Fibroblast of skin of left quadriceps (primary cell): Measurements from ENCODE around the gene GREB1L.
A peak's percentile ranks its signal among the peaks of the same experiment; 100 is the strongest.

Source experiments
- DNase-seq, 2 experiments: peaks; one replicate each; pipeline ENCODE4 v3.0.0-alpha.2; 2013; ENCODE audit warnings: low read depth in 2 of 2

GREB1L gene

GRCh38 chr18:21484851-21485636, 243.0 kb downstream of the GREB1L start:
- peak in 1 of 2 experiments; percentile 4 for DNase-seq

DNA sequence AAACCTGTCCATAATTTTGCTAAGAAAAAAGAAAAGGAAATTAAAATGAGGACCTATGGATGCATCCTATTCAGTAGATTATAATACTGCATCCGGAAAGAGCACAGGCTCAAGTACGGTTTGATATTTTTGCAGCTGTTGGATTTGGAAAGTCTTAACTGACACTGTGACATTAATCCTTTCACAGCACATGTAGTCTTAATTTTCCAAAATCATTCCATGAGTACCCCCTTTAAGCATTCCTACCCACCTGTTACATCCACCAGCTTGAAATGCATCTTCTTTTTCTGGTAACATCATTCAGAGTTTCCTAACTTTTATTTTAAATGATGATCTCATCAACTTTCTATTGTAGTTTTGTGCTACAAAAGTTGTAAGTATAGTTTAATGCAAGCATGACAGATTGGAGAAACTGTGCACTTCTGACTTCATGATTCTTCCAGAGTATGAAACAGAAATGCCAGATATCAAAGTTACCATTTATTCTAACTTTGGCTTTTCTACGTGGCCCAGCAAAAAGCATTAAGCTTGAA, 244.9 kb downstream of the GREB1L start:
- DNase-seq: no peak

GRCh38 chr18:21489119-21489750, 247.2 kb downstream of the GREB1L start:
- DNase-seq: peak; percentile 10 to 14

GRCh38 chr18:21489919-21490495, 248.0 kb downstream of the GREB1L start:
- DNase-seq: no peak

GRCh38 chr18:21490748-21491147, 248.7 kb downstream of the GREB1L start:
- no peak for DNase-seq

DNA sequence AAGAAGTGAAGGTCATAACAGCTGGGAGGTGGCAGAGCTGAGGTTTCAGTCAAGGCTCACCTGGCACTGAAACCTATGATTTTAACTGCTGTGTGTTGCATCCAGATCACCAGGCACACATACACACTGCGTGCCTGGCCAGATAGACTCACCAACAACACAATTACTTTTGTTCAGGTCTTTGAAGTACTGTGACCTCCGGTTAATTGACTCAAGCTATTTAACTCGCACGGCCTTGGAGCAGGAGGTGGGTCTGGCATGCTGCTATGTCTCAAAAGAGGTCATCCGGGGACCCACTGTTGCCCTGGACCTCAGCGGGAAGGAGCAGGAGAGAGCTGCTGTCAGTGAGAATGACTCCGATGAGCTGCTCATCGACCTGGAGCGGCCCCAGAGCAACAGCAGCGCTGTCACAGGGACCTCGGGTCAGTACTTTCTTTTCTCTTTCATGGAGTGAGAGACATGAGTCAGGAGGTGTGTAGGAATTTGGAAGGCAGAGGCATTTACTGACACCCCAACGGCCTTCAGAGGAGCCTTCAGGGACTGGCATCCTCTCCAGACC, 254.3 kb downstream of the GREB1L start:
- no peak for DNase-seq

GRCh38 chr18:21499997-21500396, 258.0 kb downstream of the GREB1L start:
- no peak for DNase-seq

- no peak for DNase-seq
Observed at GRCh38 chr18:21502661-21503060, 260.6 kb downstream of the GREB1L start.

- DNase-seq: no peak
Observed at GRCh38 chr18:21507913-21508701, 266.1 kb downstream of the GREB1L start.

DNA sequence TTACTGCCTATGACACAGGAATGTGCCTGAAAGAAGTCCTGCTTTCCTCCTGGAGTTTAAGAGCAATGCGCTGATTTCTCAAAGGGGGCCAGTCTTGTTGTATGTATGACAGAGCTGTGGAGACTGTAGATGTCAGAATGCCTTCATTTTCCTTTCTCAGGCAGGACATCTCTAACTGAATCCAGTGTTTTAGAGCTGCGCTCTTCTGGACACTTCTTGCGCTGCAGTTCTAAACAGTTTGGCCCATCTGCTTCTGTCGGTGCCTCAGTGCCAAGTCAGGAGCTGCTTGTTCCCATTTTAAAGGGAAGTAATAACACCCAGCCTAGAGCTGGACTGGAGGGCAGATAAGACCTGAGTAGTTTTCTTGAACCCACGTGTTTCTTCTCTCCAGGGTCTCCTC, 267.0 kb downstream of the GREB1L start:
- no peak for DNase-seq

DNA sequence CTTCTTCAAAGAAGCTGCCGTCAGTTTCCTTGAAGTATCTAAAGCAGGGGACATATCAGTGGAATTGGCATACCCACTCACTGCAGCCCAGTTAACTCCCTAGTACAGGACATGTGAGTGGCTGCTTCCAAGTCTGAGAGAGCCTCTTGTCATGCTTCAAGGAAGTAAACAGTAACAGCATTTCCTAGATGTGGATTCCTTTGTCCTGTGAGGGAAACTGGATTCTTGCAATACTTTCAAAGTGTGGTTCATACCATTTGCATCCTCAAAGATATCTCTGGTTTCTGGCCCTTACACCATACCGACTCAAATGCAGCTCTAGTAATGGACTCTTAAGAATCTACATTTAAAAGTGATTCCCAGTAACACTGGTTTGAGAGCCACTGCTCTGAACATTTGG, 271.3 kb downstream of the GREB1L start:
- DNase-seq: no peak

DNA sequence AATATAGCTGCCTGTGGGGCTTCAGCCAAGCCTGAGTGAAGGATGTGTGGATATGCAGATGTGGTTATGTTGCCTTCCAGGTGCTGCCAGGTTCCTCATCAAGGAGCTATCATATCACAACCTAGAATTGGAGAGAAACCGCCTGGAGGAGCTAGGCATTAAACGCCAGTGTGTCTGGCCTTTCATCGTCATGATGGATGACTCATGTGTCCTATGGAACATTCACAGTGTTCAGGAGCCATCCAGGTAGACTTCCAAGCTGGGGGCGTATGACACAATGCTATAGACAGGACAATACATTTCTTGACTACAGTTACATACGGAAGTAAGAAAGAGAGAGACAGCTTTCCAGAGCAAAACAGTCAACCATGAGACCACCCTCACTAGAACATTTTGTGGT, 271.7 kb downstream of the GREB1L start:
- DNase-seq: no peak

- no peak for DNase-seq
Observed at GRCh38 chr18:21522530-21522929, 280.5 kb downstream of the GREB1L start.

DNA sequence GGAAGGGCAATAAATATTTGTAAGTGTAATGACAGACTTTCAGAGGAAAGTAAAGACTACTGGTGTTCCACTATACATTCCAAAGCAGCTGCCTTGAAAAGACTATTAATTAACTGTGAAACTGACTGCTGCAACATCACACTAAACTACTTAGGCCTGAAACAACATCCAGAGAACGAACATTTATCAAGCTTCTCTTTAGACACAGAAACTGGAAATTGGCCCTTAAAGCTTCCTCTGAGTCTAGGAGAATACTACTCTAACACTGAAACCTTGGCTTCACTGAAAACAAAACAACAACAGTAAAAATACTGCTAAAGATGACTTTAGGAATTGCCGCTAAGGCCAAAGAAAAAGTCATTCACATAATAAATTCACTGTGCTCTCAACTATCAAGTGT, 283.9 kb downstream of the GREB1L start:
- no peak for DNase-seq

GRCh38 chr18:21526463-21526862, 284.4 kb downstream of the GREB1L start:
- no peak for DNase-seq

GRCh38 chr18:21534327-21534726, 292.3 kb downstream of the GREB1L start:
- DNase-seq: no peak

DNA sequence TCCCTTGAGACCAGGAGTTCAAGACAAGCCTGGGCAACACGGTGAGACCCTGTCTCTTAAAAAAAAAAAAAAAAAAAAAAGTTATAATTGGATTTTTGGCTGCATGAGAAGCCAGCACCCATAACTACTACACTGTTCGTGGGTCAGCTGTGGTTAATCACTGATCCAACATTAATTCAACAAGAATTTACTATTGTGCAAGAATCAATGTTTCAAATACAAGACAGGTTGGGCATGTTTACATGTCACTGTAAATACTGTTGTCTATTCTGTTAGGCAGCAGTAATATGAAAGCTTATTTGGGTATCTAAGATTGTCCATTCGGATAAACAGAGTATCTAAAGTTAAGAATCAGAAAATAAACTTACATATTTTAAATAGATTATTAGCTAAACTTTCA, 296.2 kb downstream of the GREB1L start:
- no peak for DNase-seq

GRCh38 chr18:21546423-21546822, 304.4 kb downstream of the GREB1L start:
- no peak for DNase-seq

DNA sequence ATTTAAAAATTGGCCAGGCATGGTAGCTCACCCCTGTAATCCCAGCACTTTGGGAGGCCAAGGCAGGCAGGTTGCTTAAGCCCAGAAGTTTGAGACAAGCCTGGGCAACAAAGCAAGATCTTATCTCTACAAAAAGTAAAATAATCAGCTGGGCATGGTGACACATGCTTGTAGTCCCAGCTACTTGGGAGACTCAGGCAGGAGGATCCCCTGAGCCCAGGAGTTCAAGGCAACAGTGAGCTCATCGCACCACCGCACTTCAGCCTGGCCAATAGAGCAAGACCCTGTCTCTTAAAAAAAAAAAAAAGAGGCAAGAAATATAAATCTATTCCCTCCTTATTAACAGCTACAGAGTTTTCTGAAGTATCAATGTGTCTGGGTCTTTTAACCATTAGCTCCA, 306.6 kb downstream of the GREB1L start:
- no peak for DNase-seq

GRCh38 chr18:21550510-21550970, 308.5 kb downstream of the GREB1L start:
- DNase-seq: no peak

DNA sequence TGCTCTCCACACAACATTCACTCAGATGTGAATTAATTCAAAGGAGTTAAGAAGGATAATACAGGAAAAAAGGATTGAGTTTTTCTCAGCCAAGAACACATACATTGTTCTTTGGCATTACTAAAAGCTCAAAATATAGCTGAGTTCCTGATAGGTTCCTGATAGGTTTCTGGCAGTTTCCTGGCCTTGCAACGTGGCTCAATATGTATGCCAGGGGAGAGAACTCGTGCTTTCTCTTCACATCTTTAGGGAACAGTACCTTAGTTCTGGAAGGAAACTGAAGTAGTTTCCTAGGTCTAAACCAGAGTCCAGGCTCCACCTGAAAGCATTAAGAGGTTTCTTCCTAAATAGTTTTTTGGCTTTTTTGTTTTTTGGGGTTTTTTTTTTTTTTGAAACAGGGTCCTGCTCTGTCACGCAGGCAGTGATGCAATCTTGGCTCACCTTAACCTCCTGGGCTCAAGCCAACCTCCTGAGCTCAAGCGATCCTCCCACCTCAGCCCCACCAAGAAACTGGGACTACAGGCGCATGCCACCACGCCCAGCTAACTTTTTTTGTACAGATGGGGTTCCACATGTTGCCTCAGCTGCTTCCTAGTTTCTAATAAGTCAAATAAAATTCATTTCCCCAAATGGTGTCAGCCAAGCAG, 315.7 kb downstream of the GREB1L start:
- DNase-seq: no peak
